COLO829 (cell line): ENCODE results near the gene TSHB.

Source experiments
- DNase-seq: peaks from one replicate; pipeline ENCODE4 v3.0.0; 2012; ENCODE audit warnings: low spot score

The TSHB gene

GRCh38 chr1:115060501-115060900, 30.9 kb downstream of the TSHB start:
- DNase-seq = no peak

- no peak for DNase-seq
Measured at GRCh38 chr1:115062542-115063004, 32.9 kb downstream of the TSHB start.

- DNase-seq = no peak
Measured at GRCh38 chr1:115063228-115063901, 33.7 kb downstream of the TSHB start.

GRCh38 chr1:115064461-115064860, 34.8 kb downstream of the TSHB start:
- no peak for DNase-seq

GRCh38 chr1:115065021-115065420, 35.4 kb downstream of the TSHB start:
- DNase-seq = no peak

GRCh38 chr1:115067161-115067859, 37.7 kb downstream of the TSHB start:
- no peak for DNase-seq

- no peak for DNase-seq
Measured at GRCh38 chr1:115068826-115069585, 39.4 kb downstream of the TSHB start.

GRCh38 chr1:115069659-115070308, 40.2 kb downstream of the TSHB start:
- DNase-seq = no peak

- no peak for DNase-seq
Measured at GRCh38 chr1:115071012-115071664, 41.5 kb downstream of the TSHB start.

- DNase-seq = no peak
Measured at GRCh38 chr1:115073298-115074087, 43.9 kb downstream of the TSHB start.

GRCh38 chr1:115074839-115075534, 45.4 kb downstream of the TSHB start:
- DNase-seq = no peak

GRCh38 chr1:115076384-115076915, 46.8 kb downstream of the TSHB start:
- DNase-seq = no peak

GRCh38 chr1:115077286-115077983, 47.8 kb downstream of the TSHB start:
- DNase-seq = no peak

- DNase-seq = no peak
Measured at GRCh38 chr1:115077984-115078330, 48.3 kb downstream of the TSHB start.

- no peak for DNase-seq
Measured at GRCh38 chr1:115078708-115079107, 49.1 kb downstream of the TSHB start.

GRCh38 chr1:115082949-115083348, 53.3 kb downstream of the TSHB start:
- no peak for DNase-seq
